Stomach (tissue), 4 donors: ENCODE measurements around the gene NCOA1.

Experiments used
- EP300 ChIP-seq: sonication (generic); formaldehyde crosslinking; IDR thresholded peaks from one replicate; pipeline ENCODE4 v1.6.1; 2017; ENCODE audit warnings: antibody characterized with exemption
- POLR2A ChIP-seq, 4 donors: fragments of 450-650 bp; IDR thresholded peaks; one replicate each; pipeline ENCODE4 v1.6.1; 2016; ENCODE audit warnings: antibody characterized with exemption in 4 of 4, control low read depth in 2 of 4, mild to moderate bottlenecking in 1 of 4, moderate library complexity in 1 of 4
- TF ChIP-seq, protein P1 (sequence below), 7 experiments: fragments of 450-650 bp in 4 of 7; fragments of 200-600 bp in 3 of 7; sonication (generic) in 3 of 7; IDR thresholded peaks; one replicate each; pipeline ENCODE4 v1.5.1; 2016 to 2019; ENCODE audit warnings: antibody characterized with exemption in 7 of 7, control low read depth in 2 of 7, mild to moderate bottlenecking in 1 of 7

- TF ChIP-seq POLR2A (IDR thresholded peaks at IDR 0.05) (no peak), EP300 (no peak)
- TF ChIP-seq, protein P1, sequence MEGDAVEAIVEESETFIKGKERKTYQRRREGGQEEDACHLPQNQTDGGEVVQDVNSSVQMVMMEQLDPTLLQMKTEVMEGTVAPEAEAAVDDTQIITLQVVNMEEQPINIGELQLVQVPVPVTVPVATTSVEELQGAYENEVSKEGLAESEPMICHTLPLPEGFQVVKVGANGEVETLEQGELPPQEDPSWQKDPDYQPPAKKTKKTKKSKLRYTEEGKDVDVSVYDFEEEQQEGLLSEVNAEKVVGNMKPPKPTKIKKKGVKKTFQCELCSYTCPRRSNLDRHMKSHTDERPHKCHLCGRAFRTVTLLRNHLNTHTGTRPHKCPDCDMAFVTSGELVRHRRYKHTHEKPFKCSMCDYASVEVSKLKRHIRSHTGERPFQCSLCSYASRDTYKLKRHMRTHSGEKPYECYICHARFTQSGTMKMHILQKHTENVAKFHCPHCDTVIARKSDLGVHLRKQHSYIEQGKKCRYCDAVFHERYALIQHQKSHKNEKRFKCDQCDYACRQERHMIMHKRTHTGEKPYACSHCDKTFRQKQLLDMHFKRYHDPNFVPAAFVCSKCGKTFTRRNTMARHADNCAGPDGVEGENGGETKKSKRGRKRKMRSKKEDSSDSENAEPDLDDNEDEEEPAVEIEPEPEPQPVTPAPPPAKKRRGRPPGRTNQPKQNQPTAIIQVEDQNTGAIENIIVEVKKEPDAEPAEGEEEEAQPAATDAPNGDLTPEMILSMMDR (IDR thresholded peaks at IDR 0.05) = no peak
Measured at GRCh38 chr2:24617424-24617823, 126.4 kb downstream of the NCOA1 start.
